RWPE2 (cell line): ENCODE measurements around the gene RNF181.

ENCODE experiments used
- ATAC-seq: fragments of 200-7000 bp; cut with Tn5 transposase; 3 replicates; pipeline ENCODE4 v1.9.1; 2021; ENCODE audit warnings: low read depth
- DNase-seq: peaks from one replicate; pipeline ENCODE4 v3.0.0-alpha.2; 2020; ENCODE audit warnings: low spot score
- H3K27ac ChIP-seq: fragments of 450-650 bp; 2 replicates; pipeline ENCODE4 v1.5.1; 2017; ENCODE audit warnings: mild to moderate bottlenecking; ENCODE audit not compliant: poor library complexity, severe bottlenecking
- H3K27me3 ChIP-seq: fragments of 250-450 bp; sonication (Bioruptor Pico); 2 replicates; pipeline ENCODE4 v1.5.1; 2021; ENCODE audit warnings: mild to moderate bottlenecking, moderate library complexity; ENCODE audit not compliant: insufficient read depth, poor library complexity, severe bottlenecking
- H3K36me3 ChIP-seq: fragments of 250-450 bp; sonication (Bioruptor Pico); 2 replicates; pipeline ENCODE4 v1.5.1; 2020; ENCODE audit warnings: low read depth, mild to moderate bottlenecking, moderate library complexity
- H3K4me1 ChIP-seq: fragments of 250-450 bp; sonication (Bioruptor Pico); 2 replicates; pipeline ENCODE4 v1.5.1; 2021; ENCODE audit warnings: mild to moderate bottlenecking, moderate library complexity; ENCODE audit not compliant: insufficient read depth, poor library complexity, severe bottlenecking
- H3K4me3 ChIP-seq: fragments of 250-450 bp; sonication (Bioruptor Pico); 2 replicates; pipeline ENCODE4 v1.5.1; 2021; ENCODE audit warnings: mild to moderate bottlenecking, moderate library complexity; ENCODE audit not compliant: severe bottlenecking
- H3K9me3 ChIP-seq: fragments of 250-450 bp; sonication (Bioruptor Pico); 2 replicates; pipeline ENCODE4 v1.5.1; 2021; ENCODE audit warnings: mild to moderate bottlenecking, moderate library complexity; ENCODE audit not compliant: severe bottlenecking
- TF ChIP-seq, protein P1 (sequence below): fragments of 450-650 bp; IDR thresholded peaks from one replicate; pipeline ENCODE4 v1.5.1; 2017; ENCODE audit warnings: mild to moderate bottlenecking, moderate library complexity; ENCODE audit not compliant: poor library complexity, severe bottlenecking

Gene RNF181

DNA sequence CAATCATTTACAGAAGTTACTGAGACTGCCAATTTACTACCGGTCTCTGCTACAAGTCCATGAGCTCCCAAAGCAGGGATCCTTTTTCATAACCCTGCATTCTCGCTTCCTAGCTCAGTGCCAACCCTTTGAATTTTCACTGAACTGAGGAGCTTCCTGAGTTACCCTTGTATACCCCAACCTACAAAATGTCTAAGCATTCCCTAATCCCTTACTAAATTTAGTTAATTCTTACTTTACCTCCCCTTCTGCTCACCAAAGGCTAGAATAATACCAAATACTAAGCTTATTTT, 47.0 kb upstream of the RNF181 start:
- Histone ChIP-seq H3K36me3 (peaks cover 71% of the 10 kb centered on the region), H3K4me3 (no peak overlapping the region), H3K27ac (peak overlapping the region; percentile 86), H3K4me1 (peaks cover 17% of the 10 kb centered on the region), H3K9me3 (no peaks in the 10 kb centered on the region), H3K27me3 (no peaks in the 10 kb centered on the region)
- TF ChIP-seq, protein P1, sequence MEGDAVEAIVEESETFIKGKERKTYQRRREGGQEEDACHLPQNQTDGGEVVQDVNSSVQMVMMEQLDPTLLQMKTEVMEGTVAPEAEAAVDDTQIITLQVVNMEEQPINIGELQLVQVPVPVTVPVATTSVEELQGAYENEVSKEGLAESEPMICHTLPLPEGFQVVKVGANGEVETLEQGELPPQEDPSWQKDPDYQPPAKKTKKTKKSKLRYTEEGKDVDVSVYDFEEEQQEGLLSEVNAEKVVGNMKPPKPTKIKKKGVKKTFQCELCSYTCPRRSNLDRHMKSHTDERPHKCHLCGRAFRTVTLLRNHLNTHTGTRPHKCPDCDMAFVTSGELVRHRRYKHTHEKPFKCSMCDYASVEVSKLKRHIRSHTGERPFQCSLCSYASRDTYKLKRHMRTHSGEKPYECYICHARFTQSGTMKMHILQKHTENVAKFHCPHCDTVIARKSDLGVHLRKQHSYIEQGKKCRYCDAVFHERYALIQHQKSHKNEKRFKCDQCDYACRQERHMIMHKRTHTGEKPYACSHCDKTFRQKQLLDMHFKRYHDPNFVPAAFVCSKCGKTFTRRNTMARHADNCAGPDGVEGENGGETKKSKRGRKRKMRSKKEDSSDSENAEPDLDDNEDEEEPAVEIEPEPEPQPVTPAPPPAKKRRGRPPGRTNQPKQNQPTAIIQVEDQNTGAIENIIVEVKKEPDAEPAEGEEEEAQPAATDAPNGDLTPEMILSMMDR, result no peak
- no peak for DNase-seq
- ATAC-seq, result no peak

DNA sequence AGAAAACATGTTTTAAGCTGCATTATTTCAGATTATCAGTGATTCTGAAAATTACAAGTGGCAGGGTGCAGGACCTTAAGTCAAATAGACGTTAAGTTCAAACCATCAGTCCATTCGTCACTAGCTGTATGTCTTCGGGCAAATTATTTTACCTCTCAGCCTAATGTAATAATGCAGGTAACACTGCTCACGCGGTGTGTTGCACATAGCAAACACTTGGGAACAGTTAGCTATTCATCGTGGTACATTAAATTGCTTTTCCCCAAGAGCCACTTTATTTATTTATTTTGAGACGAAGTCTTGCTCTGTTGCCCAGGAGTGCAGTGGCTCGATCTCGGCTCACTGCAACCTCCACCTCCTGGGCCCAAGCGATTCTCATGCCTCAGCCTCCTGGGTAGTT, 46.5 kb upstream of the RNF181 start:
- Histone ChIP-seq H3K4me1 (peaks cover 17% of the 10 kb centered on the region), H3K4me3 (no peak overlapping the region), H3K36me3 (peaks cover 71% of the 10 kb centered on the region), H3K27me3 (no peaks in the 10 kb centered on the region), H3K27ac (peak overlapping the region; percentile 86), H3K9me3 (no peaks in the 10 kb centered on the region)
- TF ChIP-seq, protein P1, result no peak
- ATAC-seq (no peak), DNase-seq (no peak)

DNA sequence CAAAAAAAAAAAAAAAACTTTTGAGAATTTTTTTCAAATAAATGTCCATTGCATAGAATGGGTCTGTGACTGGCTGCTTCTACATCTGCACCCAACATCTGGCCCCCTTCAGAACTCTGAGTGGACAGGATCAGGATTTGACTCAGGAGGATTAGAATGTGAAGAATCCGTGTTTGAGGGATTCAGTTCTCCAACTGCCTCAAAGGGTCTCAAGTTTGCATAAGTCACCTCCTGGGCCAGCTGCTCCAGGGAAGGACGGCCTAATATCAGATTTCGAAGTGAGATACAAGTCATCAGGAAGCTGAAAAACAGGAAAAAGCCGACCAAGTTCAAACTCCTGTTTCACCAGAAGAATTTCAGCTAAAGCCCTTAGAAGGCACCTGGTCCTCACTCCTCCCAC, 45.7 kb upstream of the RNF181 start:
- Histone ChIP-seq H3K27ac (peak overlapping the region; percentile 86), H3K4me3 (no peak overlapping the region), H3K4me1 (peaks cover 17% of the 10 kb centered on the region), H3K27me3 (no peaks in the 10 kb centered on the region), H3K9me3 (no peaks in the 10 kb centered on the region), H3K36me3 (peaks cover 71% of the 10 kb centered on the region)
- ATAC-seq (peak; percentile 35), DNase-seq (no peak)
- TF ChIP-seq, protein P1, result no peak

DNA sequence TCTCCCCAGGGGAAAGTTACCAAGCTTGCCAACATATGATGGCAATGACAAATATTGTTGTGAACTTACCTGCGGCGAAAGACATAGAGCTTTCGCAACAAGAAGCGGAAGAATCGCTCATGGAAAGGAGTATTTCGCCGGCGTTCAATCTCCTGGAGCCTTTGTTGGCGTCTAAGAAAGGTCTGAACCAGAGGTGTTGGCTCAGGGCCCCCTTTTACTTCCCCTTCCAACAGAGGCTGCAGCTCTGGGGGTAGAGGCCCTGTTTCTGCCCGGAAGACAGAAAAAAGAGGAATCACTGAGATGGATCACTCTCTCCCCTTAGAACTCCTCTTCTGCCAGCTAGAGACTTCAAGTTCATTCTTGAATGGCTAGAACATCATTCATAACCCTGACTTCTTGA, 45.1 kb upstream of the RNF181 start:
- Histone ChIP-seq H3K36me3 (peaks cover 71% of the 10 kb centered on the region), H3K27ac (peak overlapping the region; percentile 86)

More for the DNA sequence above, 45.1 kb upstream of the RNF181 start:
- peaks cover 17% of the 10 kb centered on the region for H3K4me1 ChIP-seq
- no peak overlapping the region for H3K4me3 ChIP-seq
- TF ChIP-seq, protein P1, result no peak
- ATAC-seq (no peak), DNase-seq (no peak)
- H3K27me3 ChIP-seq, result no peaks in the 10 kb centered on the region
- no peaks in the 10 kb centered on the region for H3K9me3 ChIP-seq
